Measurements from ENCODE around the gene ATP2C2.

DNA sequence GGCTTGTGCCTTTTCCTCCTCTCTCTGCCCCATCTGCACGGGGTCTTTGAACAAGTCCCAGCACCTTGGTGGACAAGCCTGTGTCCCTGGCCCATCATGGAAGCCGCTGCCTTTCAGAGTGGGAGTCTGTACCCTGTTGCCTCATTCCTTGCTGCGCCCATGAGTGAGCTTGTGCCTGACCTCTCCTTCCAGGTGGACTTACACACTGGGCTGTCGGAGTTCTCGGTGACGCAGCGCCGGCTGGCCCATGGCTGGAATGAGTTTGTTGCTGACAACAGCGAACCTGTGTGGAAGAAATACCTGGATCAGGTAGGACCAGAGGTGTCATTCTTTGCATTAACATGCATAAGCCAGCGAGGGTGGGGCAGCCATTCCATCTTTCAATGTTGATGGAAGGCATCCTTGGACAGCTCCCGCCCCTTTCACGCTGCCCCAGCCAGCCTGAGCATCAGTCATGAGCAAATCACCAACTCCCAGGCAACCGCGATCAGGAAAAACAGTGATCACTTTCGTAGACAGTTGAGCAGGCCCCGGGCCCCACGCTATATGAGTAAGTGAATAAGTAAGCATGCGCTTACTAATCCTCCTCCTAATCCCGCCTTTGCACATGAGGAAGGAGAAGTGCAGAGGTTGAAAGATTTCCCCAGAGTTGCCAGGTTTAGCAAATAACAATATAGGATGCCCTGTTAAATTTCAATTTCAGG is 36.8 kb downstream of the ATP2C2 start:
- no peak for TF ChIP-seq PKNOX1 (IDR thresholded peaks at IDR 0.05)
- TF ChIP-seq LEF1 (IDR thresholded peaks at IDR 0.05; ENCODE audit: borderline replicate concordance): no peak
- TF ChIP-seq SP1 (IDR thresholded peaks at IDR 0.05): no peak
- no peak for TF ChIP-seq BHLHE40 (IDR thresholded peaks at IDR 0.05; ENCODE audit: borderline replicate concordance)
- no peak for TF ChIP-seq FOXM1 (IDR thresholded peaks at IDR 0.05; ENCODE audit: borderline replicate concordance)
- no peak for TF ChIP-seq SUZ12 (IDR thresholded peaks at IDR 0.05)
- TF ChIP-seq FOXA1 (IDR thresholded peaks at IDR 0.05): no peak
- TF ChIP-seq HDGF (IDR thresholded peaks at IDR 0.05; ENCODE audit: borderline replicate concordance): no peak
- no peak for TF ChIP-seq ELF4 (IDR thresholded peaks at IDR 0.05)
- no peak for TF ChIP-seq ARNT (IDR thresholded peaks at IDR 0.05)
